SU-DHL-6 (cell line): ENCODE results near the gene FAM78B.

Experiments
- EZH2phosphoT487 ChIP-seq: fragments of 200-600 bp; sonication (generic), shearing (Covaris generic); conservative IDR thresholded peaks from 2 replicates; pipeline ENCODE4 v1.6.1; 2018; ENCODE audit warnings: mild to moderate bottlenecking, antibody characterized with exemption, low read length, moderate library complexity, mixed read lengths
- TF ChIP-seq, protein P1 (sequence below): fragments of 200-600 bp; sonication (generic); IDR thresholded peaks from one replicate; pipeline ENCODE4 v1.5.1; 2017; ENCODE audit warnings: antibody characterized with exemption, mild to moderate bottlenecking, low read length, moderate library complexity; ENCODE audit not compliant: insufficient read depth, poor library complexity, severe bottlenecking

DNA sequence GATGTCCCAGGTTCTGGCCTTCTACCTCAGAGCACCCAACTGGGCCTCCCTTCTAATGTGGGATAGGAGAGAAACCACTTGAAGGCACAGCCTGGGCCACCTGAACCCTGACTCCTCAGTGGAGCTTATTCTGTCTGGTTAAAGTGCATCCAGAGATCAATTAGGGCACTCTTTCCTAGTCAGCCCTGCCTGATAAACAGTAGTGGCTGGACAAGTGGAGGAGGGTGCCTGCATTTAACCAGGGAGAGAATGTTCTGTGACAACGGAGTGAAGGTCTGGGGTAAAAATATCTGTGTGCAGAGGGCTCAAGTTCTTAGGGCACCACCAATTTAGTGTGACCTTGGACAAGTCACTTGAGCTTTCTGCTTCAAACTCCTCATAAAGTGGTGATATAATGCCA lies 101.8 kb downstream of the FAM78B start:
- no peak for TF ChIP-seq EZH2phosphoT487
- TF ChIP-seq, protein P1, sequence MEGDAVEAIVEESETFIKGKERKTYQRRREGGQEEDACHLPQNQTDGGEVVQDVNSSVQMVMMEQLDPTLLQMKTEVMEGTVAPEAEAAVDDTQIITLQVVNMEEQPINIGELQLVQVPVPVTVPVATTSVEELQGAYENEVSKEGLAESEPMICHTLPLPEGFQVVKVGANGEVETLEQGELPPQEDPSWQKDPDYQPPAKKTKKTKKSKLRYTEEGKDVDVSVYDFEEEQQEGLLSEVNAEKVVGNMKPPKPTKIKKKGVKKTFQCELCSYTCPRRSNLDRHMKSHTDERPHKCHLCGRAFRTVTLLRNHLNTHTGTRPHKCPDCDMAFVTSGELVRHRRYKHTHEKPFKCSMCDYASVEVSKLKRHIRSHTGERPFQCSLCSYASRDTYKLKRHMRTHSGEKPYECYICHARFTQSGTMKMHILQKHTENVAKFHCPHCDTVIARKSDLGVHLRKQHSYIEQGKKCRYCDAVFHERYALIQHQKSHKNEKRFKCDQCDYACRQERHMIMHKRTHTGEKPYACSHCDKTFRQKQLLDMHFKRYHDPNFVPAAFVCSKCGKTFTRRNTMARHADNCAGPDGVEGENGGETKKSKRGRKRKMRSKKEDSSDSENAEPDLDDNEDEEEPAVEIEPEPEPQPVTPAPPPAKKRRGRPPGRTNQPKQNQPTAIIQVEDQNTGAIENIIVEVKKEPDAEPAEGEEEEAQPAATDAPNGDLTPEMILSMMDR: no peak
